Muscle layer of colon (tissue), 2 donors: ENCODE data around the gene APCDD1L.

Source experiments
- H3K27ac ChIP-seq: one replicate; pipeline ENCODE4 v1.7.0; 2013; ENCODE audit warnings: low read depth, mild to moderate bottlenecking, low read length, moderate library complexity
- H3K27me3 ChIP-seq, 2 donors: one replicate each; pipeline ENCODE4 v1.7.0; 2013; ENCODE audit warnings: low read length in 2 of 2, mild to moderate bottlenecking in 2 of 2; ENCODE audit not compliant: insufficient read depth in 2 of 2, control insufficient read depth in 1 of 2
- H3K36me3 ChIP-seq: one replicate; pipeline ENCODE4 v1.7.0; 2013; ENCODE audit warnings: mild to moderate bottlenecking, low read length; ENCODE audit not compliant: insufficient read depth
- H3K4me1 ChIP-seq: one replicate; pipeline ENCODE4 v1.7.0; 2013; ENCODE audit warnings: mild to moderate bottlenecking, low read length; ENCODE audit not compliant: insufficient read depth
- H3K4me3 ChIP-seq, 2 donors: one replicate each; pipeline ENCODE4 v1.7.0; 2013; ENCODE audit warnings: low read length in 2 of 2, low read depth in 1 of 2, mild to moderate bottlenecking in 1 of 2, moderate library complexity in 1 of 2
- H3K9ac ChIP-seq: one replicate; pipeline ENCODE4 v1.7.0; 2013; ENCODE audit warnings: low read length
- H3K9me3 ChIP-seq: one replicate; pipeline ENCODE4 v1.7.0; 2013; ENCODE audit warnings: mild to moderate bottlenecking, low read length
- donor health status: abdominal sarcoma.
- donor health status: Adenocarcinoma of cecum.

APCDD1L gene

DNA sequence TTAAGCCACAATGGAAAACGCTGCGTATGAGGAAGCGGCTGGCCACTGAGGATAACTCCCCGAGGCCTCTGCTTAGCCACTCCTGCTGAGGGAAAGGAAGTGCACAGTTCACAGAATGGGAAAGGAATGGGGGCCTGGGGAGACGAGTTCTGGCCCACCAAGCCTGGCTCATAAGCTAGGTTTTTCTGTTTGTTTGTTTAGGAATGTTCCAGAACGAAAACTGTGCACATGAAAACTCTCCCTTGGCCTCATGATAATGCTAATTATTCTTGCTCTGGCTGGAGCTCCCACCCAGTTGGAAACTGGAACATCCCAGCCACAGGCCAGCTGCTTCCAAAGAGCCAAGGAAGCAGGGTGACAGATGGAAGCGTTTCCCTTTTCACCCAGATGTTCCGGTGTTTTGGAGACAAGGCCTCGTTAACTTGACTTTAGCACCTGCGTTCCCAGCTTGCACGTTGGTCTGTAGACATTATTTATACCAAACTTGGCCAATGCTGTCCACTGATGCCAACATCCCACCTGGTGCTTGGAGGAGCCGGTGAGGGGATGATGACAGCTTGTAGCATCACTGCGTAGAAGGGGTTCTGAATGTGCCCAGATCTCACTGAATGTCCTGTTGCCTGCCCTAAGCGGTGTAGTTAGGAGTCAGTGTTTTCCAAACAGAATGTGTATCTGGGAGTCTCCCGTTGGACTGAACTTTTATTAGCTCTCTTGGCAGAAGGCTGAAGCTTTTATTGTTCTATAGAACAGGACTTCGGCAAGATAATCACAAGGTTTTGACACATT is 34.5 kb downstream of the APCDD1L start:
- Histone ChIP-seq H3K4me1 (peaks cover 24% of the 10 kb centered on the region), H3K27me3 (no peaks in the 10 kb centered on the region), H3K9ac (peak overlapping the region; percentile 27), H3K4me3 (peak overlapping the region in 1 of 2 donors; percentile 3), H3K9me3 (peaks cover 3% of the 10 kb centered on the region), H3K36me3 (no peaks in the 10 kb centered on the region), H3K27ac (peak overlapping the region; percentile 78)

GRCh38 chr20:58479726-58480440 is 35.3 kb downstream of the APCDD1L start:
- H3K27ac ChIP-seq = peak overlapping the region; percentile 78
- peak overlapping the region; percentile 27 for H3K9ac ChIP-seq
- peaks cover 24% of the 10 kb centered on the region for H3K4me1 ChIP-seq
- no peak overlapping the region for H3K4me3 ChIP-seq
- H3K36me3 ChIP-seq = no peaks in the 10 kb centered on the region
- H3K9me3 ChIP-seq = no peaks in the 10 kb centered on the region
- no peaks in the 10 kb centered on the region for H3K27me3 ChIP-seq

DNA sequence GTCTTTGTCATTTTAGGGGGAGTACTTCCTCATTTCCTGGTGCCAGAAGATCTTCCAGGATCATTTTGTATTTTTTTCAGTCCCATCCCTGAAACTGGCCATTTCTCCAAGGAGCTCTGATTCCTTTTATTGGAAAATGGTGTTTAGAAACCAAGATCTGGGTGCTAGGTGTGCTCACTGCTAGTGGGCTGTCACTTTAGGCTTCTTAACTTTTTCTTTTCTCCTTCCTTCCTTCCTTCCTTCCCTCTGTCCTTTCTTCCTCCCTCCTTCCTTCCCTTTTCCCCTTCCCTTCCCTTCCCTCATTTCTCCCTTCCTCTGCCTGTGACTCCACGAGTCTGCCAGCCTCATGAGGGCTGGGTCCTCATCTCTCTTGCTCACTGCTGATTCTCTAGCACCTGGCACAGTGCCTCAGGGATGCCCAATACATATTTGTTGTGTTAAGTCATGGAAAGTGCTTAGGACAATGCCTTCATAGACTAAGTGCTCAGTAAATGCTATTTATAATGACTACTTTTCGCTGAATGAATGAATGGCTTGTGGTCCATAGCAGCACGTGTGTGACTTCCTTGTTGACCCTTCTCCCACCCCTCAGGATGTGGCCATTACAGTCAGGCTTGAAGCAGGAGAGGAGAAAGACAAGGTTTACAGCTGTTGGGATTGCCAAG is 36.9 kb downstream of the APCDD1L start:
- no peak overlapping the region for H3K27ac ChIP-seq
- H3K4me3 ChIP-seq = peak overlapping the region in 1 of 2 donors; percentile 2
- no peaks in the 10 kb centered on the region for H3K27me3 ChIP-seq
- no peak overlapping the region for H3K9ac ChIP-seq
- H3K4me1 ChIP-seq = peaks cover 24% of the 10 kb centered on the region
- H3K36me3 ChIP-seq = no peaks in the 10 kb centered on the region
- no peaks in the 10 kb centered on the region for H3K9me3 ChIP-seq

DNA sequence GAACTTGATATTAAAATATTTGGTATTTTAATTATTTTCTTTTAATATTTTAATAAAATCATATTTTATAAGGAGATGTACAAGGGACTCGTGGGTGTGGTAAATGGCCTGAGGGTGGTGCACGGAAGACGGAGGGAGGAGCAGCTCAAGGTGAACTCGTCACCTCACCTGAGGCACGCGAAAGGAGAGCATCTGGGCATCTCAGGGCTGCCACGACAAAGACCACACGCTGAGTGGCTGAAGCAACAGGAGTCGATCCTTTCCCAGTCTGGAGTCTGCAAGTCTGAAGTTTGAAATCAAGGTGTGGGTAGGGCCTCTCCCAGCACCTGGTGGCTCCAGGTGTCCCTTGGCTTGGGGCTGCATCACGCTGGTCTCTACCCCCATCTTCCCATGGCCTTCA is 39.7 kb downstream of the APCDD1L start:
- Histone ChIP-seq H3K36me3 (no peaks in the 10 kb centered on the region), H3K27ac (no peak overlapping the region), H3K4me3 (no peak overlapping the region), H3K9me3 (no peaks in the 10 kb centered on the region), H3K27me3 (no peaks in the 10 kb centered on the region), H3K4me1 (peaks cover 33% of the 10 kb centered on the region), H3K9ac (no peak overlapping the region)

- Histone ChIP-seq H3K9me3 (no peaks in the 10 kb centered on the region), H3K9ac (no peak overlapping the region), H3K4me3 (no peak overlapping the region), H3K27me3 (no peaks in the 10 kb centered on the region), H3K27ac (no peak overlapping the region), H3K36me3 (no peaks in the 10 kb centered on the region), H3K4me1 (peaks cover 40% of the 10 kb centered on the region)
These were observed 41.5 kb downstream of the APCDD1L start for GRCh38 chr20:58473453-58474425.

GRCh38 chr20:58472273-58473018 is 42.8 kb downstream of the APCDD1L start:
- H3K4me1 ChIP-seq = peaks cover 53% of the 10 kb centered on the region
- H3K27me3 ChIP-seq = no peaks in the 10 kb centered on the region
- no peaks in the 10 kb centered on the region for H3K36me3 ChIP-seq
- H3K9ac ChIP-seq = no peak overlapping the region
- peak overlapping the region; percentile 40 for H3K27ac ChIP-seq
- H3K9me3 ChIP-seq = no peaks in the 10 kb centered on the region
- H3K4me3 ChIP-seq = no peak overlapping the region

- Histone ChIP-seq H3K27ac (peak overlapping the region; percentile 40), H3K36me3 (no peaks in the 10 kb centered on the region), H3K27me3 (no peaks in the 10 kb centered on the region), H3K9me3 (no peaks in the 10 kb centered on the region), H3K9ac (no peak overlapping the region), H3K4me3 (no peak overlapping the region), H3K4me1 (peaks cover 53% of the 10 kb centered on the region)
These were observed 43.7 kb downstream of the APCDD1L start for GRCh38 chr20:58471193-58472164.

GRCh38 chr20:58470336-58471192 is 44.6 kb downstream of the APCDD1L start:
- Histone ChIP-seq H3K9me3 (no peaks in the 10 kb centered on the region), H3K36me3 (no peaks in the 10 kb centered on the region), H3K27ac (peak overlapping the region; percentile 40), H3K9ac (no peak overlapping the region), H3K27me3 (no peaks in the 10 kb centered on the region), H3K4me1 (peaks cover 53% of the 10 kb centered on the region), H3K4me3 (no peak overlapping the region)

- Histone ChIP-seq H3K27ac (no peak overlapping the region), H3K27me3 (no peaks in the 10 kb centered on the region)
These were observed 45.6 kb downstream of the APCDD1L start for GRCh38 chr20:58469616-58470015.

More at GRCh38 chr20:58469616-58470015, 45.6 kb downstream of the APCDD1L start:
- Histone ChIP-seq H3K9me3 (no peaks in the 10 kb centered on the region), H3K36me3 (no peaks in the 10 kb centered on the region), H3K4me1 (peaks cover 53% of the 10 kb centered on the region), H3K4me3 (no peak overlapping the region), H3K9ac (no peak overlapping the region)
